GM23338 (cell line): ENCODE measurements around the gene LRRC75B. TPM values are rescaled to one million over a fixed set of nuclear protein-coding genes. Genes with fewer than 3 reads are reported as not detected.

Experiments used
- ATAC-seq: fragments of 200-7000 bp; cut with Tn5 transposase; 3 replicates; pipeline ENCODE4 v1.9.1; 2020
- DNase-seq: peaks from one replicate; pipeline ENCODE4 v3.0.0-alpha.2; 2015; ENCODE audit warnings: low spot score
- H2AFZ ChIP-seq: fragments of 200-600 bp; sonication (generic); 2 replicates; pipeline ENCODE4 v1.8.0; 2016; ENCODE audit warnings: antibody characterized with exemption, mild to moderate bottlenecking, moderate library complexity
- H3F3A ChIP-seq: fragments of 200-600 bp; sonication (generic); replicated peaks from 2 replicates; pipeline ENCODE4 v1.8.0; 2017; ENCODE audit warnings: antibody characterized with exemption, mixed run types, low read depth
- H3K27ac ChIP-seq: fragments of 200-600 bp; sonication (generic); 2 replicates; pipeline ENCODE4 v1.6.1; 2016; ENCODE audit warnings: low read depth
- H3K27me3 ChIP-seq: fragments of 200-600 bp; sonication (generic); 2 replicates; pipeline ENCODE4 v1.8.0; 2016; ENCODE audit warnings: mild to moderate bottlenecking, mixed run types, moderate library complexity; ENCODE audit not compliant: insufficient read depth
- H3K36me3 ChIP-seq: fragments of 200-600 bp; sonication (generic); 2 replicates; pipeline ENCODE4 v1.8.0; 2016; ENCODE audit warnings: mild to moderate bottlenecking; ENCODE audit not compliant: insufficient read depth
- H3K4me1 ChIP-seq: fragments of 200-600 bp; sonication (generic); 2 replicates; pipeline ENCODE4 v1.8.0; 2016; ENCODE audit warnings: mild to moderate bottlenecking, moderate library complexity; ENCODE audit not compliant: insufficient read depth
- H3K4me2 ChIP-seq: fragments of 200-600 bp; sonication (generic); 2 replicates; pipeline ENCODE4 v1.7.1; 2017; ENCODE audit warnings: mixed run types
- H3K4me3 ChIP-seq: fragments of 200-600 bp; sonication (generic); 2 replicates; pipeline ENCODE4 v1.6.1; 2016; ENCODE audit warnings: mixed run types
- H3K79me2 ChIP-seq: fragments of 200-600 bp; sonication (generic); replicated peaks from 2 replicates; pipeline ENCODE4 v1.8.0; 2017; ENCODE audit warnings: mild to moderate bottlenecking; ENCODE audit not compliant: insufficient read depth
- H3K9me2 ChIP-seq: fragments of 200-600 bp; sonication (generic); 2 replicates; pipeline ENCODE4 v1.8.0; 2017; ENCODE audit not compliant: insufficient read depth
- H4K20me1 ChIP-seq: fragments of 200-600 bp; sonication (generic); replicated peaks from 2 replicates; pipeline ENCODE4 v1.8.0; 2017; ENCODE audit warnings: mild to moderate bottlenecking; ENCODE audit not compliant: insufficient read depth
- H3K27ac Mint-ChIP-seq: 2 replicates; pipeline ENCODE4 v1.8.0; 2020; ENCODE audit warnings: inconsistent platforms, mild to moderate bottlenecking, moderate library complexity, mixed read lengths
- H3K27me3 Mint-ChIP-seq: 3 replicates; pipeline ENCODE4 v1.8.0; 2022; ENCODE audit warnings: low read depth, mild to moderate bottlenecking, moderate library complexity, mixed read lengths, inconsistent platforms; ENCODE audit not compliant: insufficient read depth, poor library complexity
- H3K36me3 Mint-ChIP-seq: 3 replicates; pipeline ENCODE4 v1.8.0; 2021; ENCODE audit warnings: low read depth, mild to moderate bottlenecking, inconsistent platforms, moderate library complexity, mixed read lengths
- H3K4me1 Mint-ChIP-seq: 3 replicates; pipeline ENCODE4 v1.8.0; 2020; ENCODE audit warnings: mild to moderate bottlenecking, inconsistent platforms, mixed read lengths
- H3K4me3 Mint-ChIP-seq: 3 replicates; pipeline ENCODE4 v1.8.0; 2021; ENCODE audit warnings: moderate library complexity, mild to moderate bottlenecking, inconsistent platforms, mixed read lengths
- H3K9me3 Mint-ChIP-seq: 3 replicates; pipeline ENCODE4 v1.8.0; 2020; ENCODE audit warnings: moderate library complexity, mild to moderate bottlenecking, inconsistent platforms, mixed read lengths
- CREB1 ChIP-seq: fragments of 250-450 bp; sonication (Bioruptor Pico); IDR thresholded peaks from 2 replicates; pipeline ENCODE4 v1.5.0; 2020; ENCODE audit warnings: low read depth, mild to moderate bottlenecking, moderate library complexity
- EZH2 ChIP-seq: fragments of 200-600 bp; sonication (generic); IDR thresholded peaks from one replicate; pipeline ENCODE4 v1.8.0; 2017; ENCODE audit warnings: antibody characterized with exemption, mild to moderate bottlenecking, low read depth; ENCODE audit not compliant: unreplicated experiment
- EZH2phosphoT487 ChIP-seq: fragments of 200-600 bp; sonication (generic); IDR thresholded peaks from one replicate; pipeline ENCODE4 v1.8.1; 2018; ENCODE audit warnings: antibody characterized with exemption; ENCODE audit not compliant: unreplicated experiment
- JUNB ChIP-seq: IDR thresholded peaks from one replicate; pipeline ENCODE4 v1.6.1; 2016; ENCODE audit warnings: antibody characterized with exemption; ENCODE audit not compliant: unreplicated experiment
- NANOG ChIP-seq: IDR thresholded peaks from 2 replicates; pipeline ENCODE4 v1.6.1; 2016; ENCODE audit warnings: antibody characterized with exemption, borderline replicate concordance
- POLR2AphosphoS5 ChIP-seq: IDR thresholded peaks from 2 replicates; pipeline ENCODE4 v1.6.1; 2016; ENCODE audit warnings: antibody characterized with exemption, low read depth
- STAT1 ChIP-seq: IDR thresholded peaks from one replicate; pipeline ENCODE4 v1.6.1; 2016; ENCODE audit warnings: antibody characterized with exemption; ENCODE audit not compliant: unreplicated experiment
- ZNF114 ChIP-seq: fragments of 250-450 bp; sonication (Bioruptor Pico); IDR thresholded peaks from 2 replicates; pipeline ENCODE4 v1.5.0; 2020; ENCODE audit warnings: mild to moderate bottlenecking, moderate library complexity
- ZNF331 ChIP-seq: fragments of 250-450 bp; sonication (Bioruptor Pico); IDR thresholded peaks from 2 replicates; pipeline ENCODE4 v1.5.0; 2020; ENCODE audit warnings: low read depth, mild to moderate bottlenecking, moderate library complexity
- polyA plus RNA-seq: library from polyadenylated mRNA; unstranded; fragments of >200 nt; fragmentation: Nextera tagmentation; extraction: Ambion mirVana; gene quantifications from 2 replicates; pipeline ENCODE4 v1.2.1, GENCODE V29; 2016
- total RNA-seq: library from RNA; depleted of rRNA; stranded (reverse); fragments of >200 nt; shearing (Covaris generic); gene quantifications from 2 replicates; pipeline ENCODE4 v1.2.3, GENCODE V29; 2014
- TF ChIP-seq, protein P1 (sequence below): IDR thresholded peaks from 2 replicates; pipeline ENCODE4 v1.6.1; 2016; ENCODE audit warnings: antibody characterized with exemption
- TF ChIP-seq, protein P2 (sequence below): IDR thresholded peaks from one replicate; pipeline ENCODE4 v1.6.1; 2018; ENCODE audit warnings: antibody characterized with exemption; ENCODE audit not compliant: unreplicated experiment
- TF ChIP-seq, protein P3 (sequence below), 2 experiments: fragments of 200-600 bp in 1 of 2; sonication (generic) in 1 of 2; conservative IDR thresholded peaks; 2 replicates each; pipeline versions ENCODE4 v1.5.1 to v1.6.1; 2016 to 2017; ENCODE audit warnings: antibody characterized with exemption in 2 of 2, low read depth in 2 of 2, mild to moderate bottlenecking in 2 of 2, moderate library complexity in 1 of 2
- TF ChIP-seq, protein P4 (sequence below): fragments of 250-450 bp; sonication (Bioruptor Pico); IDR thresholded peaks from 2 replicates; pipeline ENCODE4 v1.5.0; 2020; ENCODE audit warnings: mild to moderate bottlenecking, moderate library complexity

The LRRC75B gene
- total and polyA plus RNA-seq, 2 experiments from 2014 or later = 17.6 to 22.1 TPM

DNA sequence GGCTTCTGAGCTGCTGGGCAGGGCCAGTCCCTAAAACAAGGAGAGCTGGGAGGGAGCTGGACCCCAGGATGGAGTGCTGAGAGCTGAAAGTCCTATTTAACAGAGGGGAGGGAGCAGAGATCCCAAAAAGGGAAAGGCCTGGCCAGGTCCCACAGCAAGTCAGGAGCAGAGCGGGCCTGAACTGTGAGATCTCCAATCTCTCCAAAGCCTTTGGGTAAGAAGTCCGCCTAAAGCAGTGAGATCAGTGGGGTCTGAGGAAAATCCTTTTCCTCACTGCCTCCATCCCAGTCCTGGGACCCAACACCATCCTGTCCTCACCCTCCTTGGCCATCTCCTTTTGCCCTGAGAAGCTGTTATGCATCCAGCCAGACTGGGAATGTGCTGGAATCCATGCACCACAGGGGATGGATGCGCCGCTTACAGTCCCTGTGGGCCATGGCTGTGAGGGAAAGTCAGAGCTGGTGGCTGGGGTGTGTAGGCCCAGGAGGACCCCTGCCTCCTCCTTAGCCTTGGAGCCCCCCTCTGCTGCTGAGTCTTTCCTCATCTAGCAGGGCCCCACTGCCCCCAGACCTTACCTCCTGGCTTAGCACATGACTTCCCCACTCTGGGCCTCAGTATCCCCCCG is 8.6 kb downstream of the LRRC75B start:
- no peaks in the 10 kb centered on the region for H3K4me1 ChIP-seq
- peaks cover 1% of the 10 kb centered on the region for H3K27me3 Mint-ChIP-seq
- H4K20me1 ChIP-seq = 0 out of 2 replicates have a peak, but pooled peaks cover 5% of the 10 kb centered on the region
- no peak overlapping the region for H3K4me3 ChIP-seq
- no peak overlapping the region for H3K4me3 Mint-ChIP-seq
- H3K36me3 Mint-ChIP-seq = no peaks in the 10 kb centered on the region
- no peaks in the 10 kb centered on the region; the same call in 2 of the 3 replicates for H3K4me1 Mint-ChIP-seq
- no peaks in the 10 kb centered on the region for H3K9me2 ChIP-seq
- no peak overlapping the region for H2AFZ ChIP-seq
- TF ChIP-seq NANOG (no peak), EZH2 (no peak), STAT1 (no peak), EZH2phosphoT487 (no peak), POLR2AphosphoS5 (no peak), JUNB (no peak), ZNF331 (CRISPR knock-in tag) (no peak), ZNF114 (CRISPR knock-in tag) (no peak), CREB1 (CRISPR knock-in tag) (no peak)
- TF ChIP-seq, protein P1, sequence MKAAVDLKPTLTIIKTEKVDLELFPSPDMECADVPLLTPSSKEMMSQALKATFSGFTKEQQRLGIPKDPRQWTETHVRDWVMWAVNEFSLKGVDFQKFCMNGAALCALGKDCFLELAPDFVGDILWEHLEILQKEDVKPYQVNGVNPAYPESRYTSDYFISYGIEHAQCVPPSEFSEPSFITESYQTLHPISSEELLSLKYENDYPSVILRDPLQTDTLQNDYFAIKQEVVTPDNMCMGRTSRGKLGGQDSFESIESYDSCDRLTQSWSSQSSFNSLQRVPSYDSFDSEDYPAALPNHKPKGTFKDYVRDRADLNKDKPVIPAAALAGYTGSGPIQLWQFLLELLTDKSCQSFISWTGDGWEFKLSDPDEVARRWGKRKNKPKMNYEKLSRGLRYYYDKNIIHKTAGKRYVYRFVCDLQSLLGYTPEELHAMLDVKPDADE = no peak
- TF ChIP-seq, protein P2, sequence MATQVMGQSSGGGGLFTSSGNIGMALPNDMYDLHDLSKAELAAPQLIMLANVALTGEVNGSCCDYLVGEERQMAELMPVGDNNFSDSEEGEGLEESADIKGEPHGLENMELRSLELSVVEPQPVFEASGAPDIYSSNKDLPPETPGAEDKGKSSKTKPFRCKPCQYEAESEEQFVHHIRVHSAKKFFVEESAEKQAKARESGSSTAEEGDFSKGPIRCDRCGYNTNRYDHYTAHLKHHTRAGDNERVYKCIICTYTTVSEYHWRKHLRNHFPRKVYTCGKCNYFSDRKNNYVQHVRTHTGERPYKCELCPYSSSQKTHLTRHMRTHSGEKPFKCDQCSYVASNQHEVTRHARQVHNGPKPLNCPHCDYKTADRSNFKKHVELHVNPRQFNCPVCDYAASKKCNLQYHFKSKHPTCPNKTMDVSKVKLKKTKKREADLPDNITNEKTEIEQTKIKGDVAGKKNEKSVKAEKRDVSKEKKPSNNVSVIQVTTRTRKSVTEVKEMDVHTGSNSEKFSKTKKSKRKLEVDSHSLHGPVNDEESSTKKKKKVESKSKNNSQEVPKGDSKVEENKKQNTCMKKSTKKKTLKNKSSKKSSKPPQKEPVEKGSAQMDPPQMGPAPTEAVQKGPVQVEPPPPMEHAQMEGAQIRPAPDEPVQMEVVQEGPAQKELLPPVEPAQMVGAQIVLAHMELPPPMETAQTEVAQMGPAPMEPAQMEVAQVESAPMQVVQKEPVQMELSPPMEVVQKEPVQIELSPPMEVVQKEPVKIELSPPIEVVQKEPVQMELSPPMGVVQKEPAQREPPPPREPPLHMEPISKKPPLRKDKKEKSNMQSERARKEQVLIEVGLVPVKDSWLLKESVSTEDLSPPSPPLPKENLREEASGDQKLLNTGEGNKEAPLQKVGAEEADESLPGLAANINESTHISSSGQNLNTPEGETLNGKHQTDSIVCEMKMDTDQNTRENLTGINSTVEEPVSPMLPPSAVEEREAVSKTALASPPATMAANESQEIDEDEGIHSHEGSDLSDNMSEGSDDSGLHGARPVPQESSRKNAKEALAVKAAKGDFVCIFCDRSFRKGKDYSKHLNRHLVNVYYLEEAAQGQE = no peak
- TF ChIP-seq, protein P3, sequence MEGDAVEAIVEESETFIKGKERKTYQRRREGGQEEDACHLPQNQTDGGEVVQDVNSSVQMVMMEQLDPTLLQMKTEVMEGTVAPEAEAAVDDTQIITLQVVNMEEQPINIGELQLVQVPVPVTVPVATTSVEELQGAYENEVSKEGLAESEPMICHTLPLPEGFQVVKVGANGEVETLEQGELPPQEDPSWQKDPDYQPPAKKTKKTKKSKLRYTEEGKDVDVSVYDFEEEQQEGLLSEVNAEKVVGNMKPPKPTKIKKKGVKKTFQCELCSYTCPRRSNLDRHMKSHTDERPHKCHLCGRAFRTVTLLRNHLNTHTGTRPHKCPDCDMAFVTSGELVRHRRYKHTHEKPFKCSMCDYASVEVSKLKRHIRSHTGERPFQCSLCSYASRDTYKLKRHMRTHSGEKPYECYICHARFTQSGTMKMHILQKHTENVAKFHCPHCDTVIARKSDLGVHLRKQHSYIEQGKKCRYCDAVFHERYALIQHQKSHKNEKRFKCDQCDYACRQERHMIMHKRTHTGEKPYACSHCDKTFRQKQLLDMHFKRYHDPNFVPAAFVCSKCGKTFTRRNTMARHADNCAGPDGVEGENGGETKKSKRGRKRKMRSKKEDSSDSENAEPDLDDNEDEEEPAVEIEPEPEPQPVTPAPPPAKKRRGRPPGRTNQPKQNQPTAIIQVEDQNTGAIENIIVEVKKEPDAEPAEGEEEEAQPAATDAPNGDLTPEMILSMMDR (conservative IDR thresholded peaks at IDR 0.05; ENCODE audit: low read depth in 2 of 2) = no peak
- TF ChIP-seq, protein P4, sequence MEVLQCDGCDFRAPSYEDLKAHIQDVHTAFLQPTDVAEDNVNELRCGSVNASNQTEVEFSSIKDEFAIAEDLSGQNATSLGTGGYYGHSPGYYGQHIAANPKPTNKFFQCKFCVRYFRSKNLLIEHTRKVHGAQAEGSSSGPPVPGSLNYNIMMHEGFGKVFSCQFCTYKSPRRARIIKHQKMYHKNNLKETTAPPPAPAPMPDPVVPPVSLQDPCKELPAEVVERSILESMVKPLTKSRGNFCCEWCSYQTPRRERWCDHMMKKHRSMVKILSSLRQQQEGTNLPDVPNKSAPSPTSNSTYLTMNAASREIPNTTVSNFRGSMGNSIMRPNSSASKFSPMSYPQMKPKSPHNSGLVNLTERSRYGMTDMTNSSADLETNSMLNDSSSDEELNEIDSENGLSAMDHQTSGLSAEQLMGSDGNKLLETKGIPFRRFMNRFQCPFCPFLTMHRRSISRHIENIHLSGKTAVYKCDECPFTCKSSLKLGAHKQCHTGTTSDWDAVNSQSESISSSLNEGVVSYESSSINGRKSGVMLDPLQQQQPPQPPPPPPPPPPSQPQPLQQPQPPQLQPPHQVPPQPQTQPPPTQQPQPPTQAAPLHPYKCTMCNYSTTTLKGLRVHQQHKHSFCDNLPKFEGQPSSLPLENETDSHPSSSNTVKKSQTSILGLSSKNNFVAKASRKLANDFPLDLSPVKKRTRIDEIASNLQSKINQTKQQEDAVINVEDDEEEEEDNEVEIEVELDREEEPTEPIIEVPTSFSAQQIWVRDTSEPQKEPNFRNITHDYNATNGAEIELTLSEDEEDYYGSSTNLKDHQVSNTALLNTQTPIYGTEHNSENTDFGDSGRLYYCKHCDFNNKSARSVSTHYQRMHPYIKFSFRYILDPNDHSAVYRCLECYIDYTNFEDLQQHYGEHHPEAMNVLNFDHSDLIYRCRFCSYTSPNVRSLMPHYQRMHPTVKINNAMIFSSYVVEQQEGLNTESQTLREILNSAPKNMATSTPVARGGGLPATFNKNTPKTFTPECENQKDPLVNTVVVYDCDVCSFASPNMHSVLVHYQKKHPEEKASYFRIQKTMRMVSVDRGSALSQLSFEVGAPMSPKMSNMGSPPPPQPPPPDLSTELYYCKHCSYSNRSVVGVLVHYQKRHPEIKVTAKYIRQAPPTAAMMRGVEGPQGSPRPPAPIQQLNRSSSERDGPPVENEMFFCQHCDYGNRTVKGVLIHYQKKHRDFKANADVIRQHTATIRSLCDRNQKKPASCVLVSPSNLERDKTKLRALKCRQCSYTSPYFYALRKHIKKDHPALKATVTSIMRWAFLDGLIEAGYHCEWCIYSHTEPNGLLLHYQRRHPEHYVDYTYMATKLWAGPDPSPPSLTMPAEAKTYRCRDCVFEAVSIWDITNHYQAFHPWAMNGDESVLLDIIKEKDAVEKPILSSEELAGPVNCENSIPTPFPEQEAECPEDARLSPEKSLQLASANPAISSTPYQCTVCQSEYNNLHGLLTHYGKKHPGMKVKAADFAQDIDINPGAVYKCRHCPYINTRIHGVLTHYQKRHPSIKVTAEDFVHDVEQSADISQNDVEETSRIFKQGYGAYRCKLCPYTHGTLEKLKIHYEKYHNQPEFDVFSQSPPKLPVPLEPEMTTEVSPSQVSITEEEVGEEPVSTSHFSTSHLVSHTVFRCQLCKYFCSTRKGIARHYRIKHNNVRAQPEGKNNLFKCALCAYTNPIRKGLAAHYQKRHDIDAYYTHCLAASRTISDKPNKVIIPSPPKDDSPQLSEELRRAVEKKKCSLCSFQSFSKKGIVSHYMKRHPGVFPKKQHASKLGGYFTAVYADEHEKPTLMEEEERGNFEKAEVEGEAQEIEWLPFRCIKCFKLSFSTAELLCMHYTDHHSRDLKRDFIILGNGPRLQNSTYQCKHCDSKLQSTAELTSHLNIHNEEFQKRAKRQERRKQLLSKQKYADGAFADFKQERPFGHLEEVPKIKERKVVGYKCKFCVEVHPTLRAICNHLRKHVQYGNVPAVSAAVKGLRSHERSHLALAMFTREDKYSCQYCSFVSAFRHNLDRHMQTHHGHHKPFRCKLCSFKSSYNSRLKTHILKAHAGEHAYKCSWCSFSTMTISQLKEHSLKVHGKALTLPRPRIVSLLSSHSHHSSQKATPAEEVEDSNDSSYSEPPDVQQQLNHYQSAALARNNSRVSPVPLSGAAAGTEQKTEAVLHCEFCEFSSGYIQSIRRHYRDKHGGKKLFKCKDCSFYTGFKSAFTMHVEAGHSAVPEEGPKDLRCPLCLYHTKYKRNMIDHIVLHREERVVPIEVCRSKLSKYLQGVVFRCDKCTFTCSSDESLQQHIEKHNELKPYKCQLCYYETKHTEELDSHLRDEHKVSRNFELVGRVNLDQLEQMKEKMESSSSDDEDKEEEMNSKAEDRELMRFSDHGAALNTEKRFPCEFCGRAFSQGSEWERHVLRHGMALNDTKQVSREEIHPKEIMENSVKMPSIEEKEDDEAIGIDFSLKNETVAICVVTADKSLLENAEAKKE = no peak
- no peaks in the 10 kb centered on the region for H3K9me3 Mint-ChIP-seq
- H3K27me3 ChIP-seq = no peaks in the 10 kb centered on the region
- H3K27ac ChIP-seq = no peak overlapping the region
- 0 out of 2 replicates have a peak overlapping the region, but pooled peaks have one; percentile 48 for H3K27ac Mint-ChIP-seq
- H3F3A ChIP-seq = 0 out of 2 replicates have a peak, but pooled peaks cover 5% of the 10 kb centered on the region
- H3K79me2 ChIP-seq = no peaks in the 10 kb centered on the region
- ATAC-seq (peak; percentile 42), DNase-seq (peak; percentile 28)
- H3K36me3 ChIP-seq = no peaks in the 10 kb centered on the region
- no peak overlapping the region for H3K4me2 ChIP-seq
